ENCODE measurements around the gene GABRR3.

DNA sequence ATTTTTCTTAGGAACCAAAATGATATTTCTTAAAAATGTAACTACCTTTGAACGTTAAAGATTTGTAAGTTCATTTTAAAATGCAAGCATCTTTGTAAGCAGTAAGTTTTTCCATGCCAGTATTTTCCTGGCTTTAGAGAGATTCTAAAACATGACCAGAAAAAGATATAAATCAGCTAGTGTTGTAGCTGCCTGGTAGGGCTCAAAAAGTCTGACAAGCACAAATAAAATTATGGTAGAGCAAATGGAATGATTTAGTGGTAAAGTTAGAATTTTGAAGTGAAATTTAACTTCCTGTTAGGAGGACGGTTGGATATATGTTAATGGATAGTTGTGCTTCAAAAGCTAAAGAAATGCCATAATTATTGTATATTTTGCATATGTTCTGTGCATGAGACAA lies 29.7 kb downstream of the GABRR3 start:
- TF ChIP-seq, protein P1, sequence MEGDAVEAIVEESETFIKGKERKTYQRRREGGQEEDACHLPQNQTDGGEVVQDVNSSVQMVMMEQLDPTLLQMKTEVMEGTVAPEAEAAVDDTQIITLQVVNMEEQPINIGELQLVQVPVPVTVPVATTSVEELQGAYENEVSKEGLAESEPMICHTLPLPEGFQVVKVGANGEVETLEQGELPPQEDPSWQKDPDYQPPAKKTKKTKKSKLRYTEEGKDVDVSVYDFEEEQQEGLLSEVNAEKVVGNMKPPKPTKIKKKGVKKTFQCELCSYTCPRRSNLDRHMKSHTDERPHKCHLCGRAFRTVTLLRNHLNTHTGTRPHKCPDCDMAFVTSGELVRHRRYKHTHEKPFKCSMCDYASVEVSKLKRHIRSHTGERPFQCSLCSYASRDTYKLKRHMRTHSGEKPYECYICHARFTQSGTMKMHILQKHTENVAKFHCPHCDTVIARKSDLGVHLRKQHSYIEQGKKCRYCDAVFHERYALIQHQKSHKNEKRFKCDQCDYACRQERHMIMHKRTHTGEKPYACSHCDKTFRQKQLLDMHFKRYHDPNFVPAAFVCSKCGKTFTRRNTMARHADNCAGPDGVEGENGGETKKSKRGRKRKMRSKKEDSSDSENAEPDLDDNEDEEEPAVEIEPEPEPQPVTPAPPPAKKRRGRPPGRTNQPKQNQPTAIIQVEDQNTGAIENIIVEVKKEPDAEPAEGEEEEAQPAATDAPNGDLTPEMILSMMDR (conservative IDR thresholded peaks at IDR 0.05; ENCODE audit: low read length): no peak
- no peak for TF ChIP-seq EZH2phosphoT487 (IDR thresholded peaks at IDR 0.05; ENCODE audit: borderline replicate concordance, low read depth, low read length)
